Mesothelial cell of epicardium (in vitro differentiated cells): Measurements from ENCODE around the gene CACNA1F. TPM values are rescaled to one million over a fixed set of nuclear protein-coding genes. Genes with fewer than 3 reads are reported as not detected.
A peak's percentile ranks its signal among the peaks of the same experiment; 100 is the strongest.

Source experiments
- DNase-seq, 2 experiments: peaks; one replicate each; pipeline ENCODE4 v3.0.0; 2021; ENCODE audit warnings: low spot score in 2 of 2; ENCODE audit not compliant: unreplicated experiment in 2 of 2
- H3K27ac Mint-ChIP-seq: 2 replicates; pipeline ENCODE4 v1.8.0; 2021; ENCODE audit warnings: mixed read lengths
- H3K27me3 Mint-ChIP-seq: 2 replicates; pipeline ENCODE4 v1.8.0; 2021; ENCODE audit warnings: low read depth, mixed read lengths
- H3K36me3 Mint-ChIP-seq: 2 replicates; pipeline ENCODE4 v1.8.0; 2021; ENCODE audit warnings: mixed read lengths
- H3K4me1 Mint-ChIP-seq: 2 replicates; pipeline ENCODE4 v1.8.0; 2021; ENCODE audit warnings: mixed read lengths
- H3K4me3 Mint-ChIP-seq: 2 replicates; pipeline ENCODE4 v1.8.0; 2021; ENCODE audit warnings: mild to moderate bottlenecking, moderate library complexity, mixed read lengths
- H3K9me3 Mint-ChIP-seq: 2 replicates; pipeline ENCODE4 v1.8.0; 2021; ENCODE audit warnings: mixed read lengths
- total RNA-seq: library from RNA; stranded (reverse); gene quantifications from 3 replicates; pipeline ENCODE4 v1.2.1, GENCODE V29; 2021
- TF ChIP-seq, protein P1 (sequence below): fragments of 200-600 bp; sonication (generic); IDR thresholded peaks from one replicate; pipeline ENCODE4 v1.5.0; 2021; ENCODE audit warnings: antibody characterized with exemption; ENCODE audit not compliant: unreplicated experiment

CACNA1F gene
- total RNA-seq, 1 donor from 2014 or later: 0.47 TPM

DNA sequence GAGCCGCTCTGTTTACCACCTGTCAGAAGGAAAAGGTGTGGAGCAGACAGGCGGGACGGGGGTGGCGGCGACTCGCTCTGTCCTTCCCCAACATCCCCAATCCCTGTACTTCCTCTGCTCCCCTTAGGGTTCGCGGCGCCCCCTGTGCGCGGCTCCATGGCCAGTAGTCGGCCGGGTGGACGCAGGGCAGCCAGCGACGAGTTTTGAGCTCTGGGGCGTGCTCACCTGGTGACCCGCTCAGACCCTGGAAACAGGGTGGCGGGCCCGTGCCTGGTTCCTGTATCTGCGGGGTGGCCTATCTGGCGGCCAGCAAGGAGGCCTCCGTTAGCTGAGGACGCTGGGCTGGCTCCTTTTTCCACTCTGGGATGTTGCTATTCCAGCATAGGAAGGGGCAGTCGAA, 75.9 kb downstream of the CACNA1F start:
- DNase-seq: no peak
- Mint-ChIP-seq H3K4me3 (peak overlapping the region; percentile 17), H3K27me3 (no peaks in the 10 kb centered on the region), H3K4me1 (peaks cover 10% of the 10 kb centered on the region), H3K36me3 (peaks cover under 1% of the 10 kb centered on the region), H3K9me3 (peaks cover 9% of the 10 kb centered on the region), H3K27ac (no peak overlapping the region)
- TF ChIP-seq, protein P1, sequence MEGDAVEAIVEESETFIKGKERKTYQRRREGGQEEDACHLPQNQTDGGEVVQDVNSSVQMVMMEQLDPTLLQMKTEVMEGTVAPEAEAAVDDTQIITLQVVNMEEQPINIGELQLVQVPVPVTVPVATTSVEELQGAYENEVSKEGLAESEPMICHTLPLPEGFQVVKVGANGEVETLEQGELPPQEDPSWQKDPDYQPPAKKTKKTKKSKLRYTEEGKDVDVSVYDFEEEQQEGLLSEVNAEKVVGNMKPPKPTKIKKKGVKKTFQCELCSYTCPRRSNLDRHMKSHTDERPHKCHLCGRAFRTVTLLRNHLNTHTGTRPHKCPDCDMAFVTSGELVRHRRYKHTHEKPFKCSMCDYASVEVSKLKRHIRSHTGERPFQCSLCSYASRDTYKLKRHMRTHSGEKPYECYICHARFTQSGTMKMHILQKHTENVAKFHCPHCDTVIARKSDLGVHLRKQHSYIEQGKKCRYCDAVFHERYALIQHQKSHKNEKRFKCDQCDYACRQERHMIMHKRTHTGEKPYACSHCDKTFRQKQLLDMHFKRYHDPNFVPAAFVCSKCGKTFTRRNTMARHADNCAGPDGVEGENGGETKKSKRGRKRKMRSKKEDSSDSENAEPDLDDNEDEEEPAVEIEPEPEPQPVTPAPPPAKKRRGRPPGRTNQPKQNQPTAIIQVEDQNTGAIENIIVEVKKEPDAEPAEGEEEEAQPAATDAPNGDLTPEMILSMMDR: no peak

DNA sequence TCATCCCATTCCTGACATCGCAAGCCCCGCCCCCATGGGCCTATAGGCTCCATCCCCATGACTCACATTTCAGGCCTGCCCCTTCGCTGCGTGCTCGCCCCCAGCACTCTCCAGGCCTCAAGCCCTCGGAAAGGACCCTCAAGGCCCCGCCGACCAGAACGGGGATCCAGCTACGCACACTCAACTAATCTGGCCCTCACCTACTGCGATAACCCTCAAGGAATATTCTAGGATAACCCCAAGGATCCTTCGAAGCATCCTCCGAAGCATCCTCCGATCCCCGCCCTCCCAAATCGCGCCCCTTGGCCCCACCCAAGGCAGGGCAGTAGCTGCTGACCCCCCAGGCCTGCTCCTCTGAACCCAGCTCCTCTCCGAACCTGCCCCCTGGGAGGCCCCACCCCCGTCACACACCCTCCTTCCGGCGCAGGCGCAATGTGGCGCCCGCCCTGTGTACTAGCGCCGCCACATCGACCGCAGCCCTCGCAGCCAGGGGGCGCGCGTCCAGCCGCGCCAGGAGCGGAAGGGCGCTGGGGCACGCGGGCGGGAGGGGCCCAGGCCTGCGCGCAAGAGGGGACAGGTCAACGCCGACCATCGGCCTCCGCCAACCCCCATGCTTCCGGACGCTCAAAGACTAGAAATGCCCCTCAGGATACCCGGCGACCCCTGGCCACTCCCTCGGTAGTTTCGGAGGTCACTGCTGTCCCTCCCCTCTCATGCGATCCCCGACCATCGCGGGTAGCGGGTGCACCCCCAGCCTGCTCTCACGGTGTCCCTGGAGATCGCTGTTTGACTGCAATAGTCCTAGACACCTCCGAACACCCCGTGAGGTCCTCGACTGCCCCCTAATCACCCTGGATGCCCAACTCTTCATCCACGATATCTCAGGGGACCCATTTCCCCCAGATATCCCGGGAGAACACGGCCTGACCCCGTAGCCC, 77.0 kb downstream of the CACNA1F start:
- Mint-ChIP-seq H3K4me3 (peak overlapping the region; percentile 78), H3K36me3 (peaks cover 2% of the 10 kb centered on the region), H3K27me3 (no peaks in the 10 kb centered on the region), H3K4me1 (peaks cover 10% of the 10 kb centered on the region), H3K9me3 (peaks cover 9% of the 10 kb centered on the region), H3K27ac (peak overlapping the region; percentile 99)
- TF ChIP-seq, protein P1: peak; percentile 51
- DNase-seq: peak; percentile 66 to 83

DNA sequence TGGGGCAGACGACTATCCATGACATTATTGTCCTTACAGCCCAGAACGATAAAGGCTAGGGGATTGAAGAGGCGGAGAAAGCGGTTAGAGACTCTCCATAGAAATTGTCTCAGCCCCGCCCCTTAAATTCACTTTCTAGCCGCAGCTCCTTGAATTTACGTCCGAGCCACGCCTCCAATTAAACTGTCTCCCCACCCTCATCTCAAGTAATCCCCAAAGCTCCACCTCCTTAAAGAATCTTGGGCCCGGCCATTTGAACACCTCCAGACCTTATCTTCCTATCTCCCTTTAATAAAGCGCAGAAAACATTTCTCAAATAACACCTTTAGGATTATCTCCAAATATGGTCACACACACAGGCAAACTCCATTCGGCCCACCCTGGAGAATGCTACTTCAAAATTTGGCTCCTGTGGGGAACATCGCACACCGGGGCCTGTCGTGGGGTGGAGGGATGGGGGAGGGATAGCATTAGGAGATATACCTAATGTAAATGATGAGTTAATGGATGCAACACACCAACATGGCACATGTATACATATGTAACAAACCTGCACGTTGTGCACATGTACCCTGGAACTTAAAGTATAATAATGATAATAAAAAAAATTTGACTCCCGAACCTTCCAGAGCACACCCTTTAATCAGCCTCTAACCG, 77.8 kb downstream of the CACNA1F start:
- no peak for DNase-seq
- TF ChIP-seq, protein P1: no peak
- peaks cover 10% of the 10 kb centered on the region for H3K4me1 Mint-ChIP-seq
- peaks cover 12% of the 10 kb centered on the region for H3K9me3 Mint-ChIP-seq
- H3K27ac Mint-ChIP-seq: peak overlapping the region; percentile 99
- no peaks in the 10 kb centered on the region for H3K27me3 Mint-ChIP-seq
- H3K36me3 Mint-ChIP-seq: peaks cover 4% of the 10 kb centered on the region
- H3K4me3 Mint-ChIP-seq: peak overlapping the region; percentile 78

Other genes with a start within 250 kb of the CACNA1F start
- 64.4 to 69.7 TPM (median 68.4 TPM) in 3 replicates for gene GRIPAP1, start 231.1 kb downstream of the CACNA1F start, total RNA-seq
- gene TFE3, start 190.0 kb downstream of the CACNA1F start, total RNA-seq: 52.5 to 54.2 TPM (median 53.2 TPM) in 3 replicates
- 33.5 to 35.1 TPM (median 33.7 TPM) in 3 replicates for gene CCDC120, start 174.3 kb downstream of the CACNA1F start, total RNA-seq
- 30.5 to 32.0 TPM (median 31.7 TPM) in 3 replicates for gene PRAF2, start 159.3 kb downstream of the CACNA1F start, total RNA-seq
- 48.6 to 59.9 TPM (median 53.2 TPM) in 3 replicates for gene WDR45, start 153.5 kb downstream of the CACNA1F start, total RNA-seq
- gene GPKOW, start 109.6 kb downstream of the CACNA1F start, total RNA-seq: 16.4 to 18.2 TPM (median 17.2 TPM) in 3 replicates
- 6.3 to 7.1 TPM (median 6.4 TPM) in 3 replicates for gene MAGIX, start 70.6 kb downstream of the CACNA1F start, total RNA-seq
- gene PLP2, start 61.4 kb downstream of the CACNA1F start, total RNA-seq: 37.5 to 38.1 TPM (median 37.8 TPM) in 3 replicates
- 11.9 to 13.5 TPM (median 13.4 TPM) in 3 replicates for gene PRICKLE3, start 47.0 kb downstream of the CACNA1F start, total RNA-seq
- gene SYP, start 33.1 kb downstream of the CACNA1F start, total RNA-seq: 0.27 to 0.33 TPM (median 0.32 TPM) in 3 replicates
- gene CCDC22, start 2.1 kb upstream of the CACNA1F start, total RNA-seq: 15.4 to 17.5 TPM (median 15.7 TPM) in 3 replicates
- gene FOXP3, start 31.4 kb upstream of the CACNA1F start, total RNA-seq: 0.27 to 0.34 TPM (median 0.32 TPM) in 3 replicates
- gene PPP1R3F, start 36.5 kb upstream of the CACNA1F start, total RNA-seq: 8.9 to 11.4 TPM (median 9.6 TPM) in 3 replicates
- not detected in 3 replicates for gene GAGE10, start 70.3 kb upstream of the CACNA1F start, total RNA-seq
- not detected in 3 replicates for gene GAGE12J, start 88.7 kb upstream of the CACNA1F start, total RNA-seq
- gene GAGE13, start 98.2 kb upstream of the CACNA1F start, total RNA-seq: not detected in 3 replicates